Measurements from ENCODE around the gene KCTD16. TPM values are rescaled to one million over a fixed set of nuclear protein-coding genes. Genes with fewer than 3 reads are reported as not detected.

The KCTD16 gene
- total and polyA plus RNA-seq, 10 donors, result under 0.01 to 0.24 (median 0.17) TPM

GRCh38 chr5:144275329-144275728 lies 104.7 kb downstream of the KCTD16 start:
- WGBS, 5 donors, result 65 to 77% (median 74%) methylated on average over 5 of the region's 5 CpGs
- no peaks in the 10 kb centered on the region for H3K36me3 ChIP-seq
- H3K4me3 ChIP-seq, result no peak overlapping the region
- TF ChIP-seq POLR2A (IDR thresholded peaks at IDR 0.05) (no peak), CTCF (IDR thresholded peaks at IDR 0.05 in 8 of 11, conservative IDR thresholded peaks at IDR 0.05 in 3 of 11) (no peak), POLR2AphosphoS5 (IDR thresholded peaks at IDR 0.05) (no peak)
- H3K27ac ChIP-seq, result no peak overlapping the region
- H3K27me3 ChIP-seq (replicated peaks in 1 of 7), result no peaks in the 10 kb centered on the region
- no peak for DNase-seq
- no peaks in the 10 kb centered on the region for H3K4me1 ChIP-seq
- peaks cover 0 to 8% (median 6%) of the 10 kb centered on the region in 8 donors for H3K9me3 ChIP-seq
- intact Hi-C loops (cut with DNase I; ENCODE audit: low total_unique reads), result no loop called here

GRCh38 chr5:144276034-144276822 lies 105.6 kb downstream of the KCTD16 start:
- Histone ChIP-seq H3K4me1 (no peaks in the 10 kb centered on the region), H3K4me3 (no peak overlapping the region), H3K36me3 (no peaks in the 10 kb centered on the region), H3K27ac (no peak overlapping the region), H3K27me3 (replicated peaks in 1 of 7) (no peaks in the 10 kb centered on the region), H3K9me3 (peaks cover 0 to 8% (median 6%) of the 10 kb centered on the region in 8 donors)
- 80 to 94% (median 92%) methylated on average over 5 of the region's 5 CpGs for WGBS, 5 donors
- intact Hi-C loops (cut with DNase I; ENCODE audit: low total_unique reads), result no loop called here
- no peak for DNase-seq
- TF ChIP-seq CTCF (IDR thresholded peaks at IDR 0.05 in 8 of 11, conservative IDR thresholded peaks at IDR 0.05 in 3 of 11) (no peak), POLR2A (IDR thresholded peaks at IDR 0.05) (no peak), POLR2AphosphoS5 (IDR thresholded peaks at IDR 0.05) (no peak)

GRCh38 chr5:144281784-144282183 lies 111.1 kb downstream of the KCTD16 start:
- DNase-seq, result no peak
- 65 to 82% (median 75%) methylated on average over 1 of the region's 1 CpG for WGBS, 5 donors
- Histone ChIP-seq H3K4me1 (no peaks in the 10 kb centered on the region), H3K4me3 (no peak overlapping the region), H3K27me3 (replicated peaks in 1 of 7) (no peaks in the 10 kb centered on the region), H3K27ac (no peak overlapping the region), H3K36me3 (no peaks in the 10 kb centered on the region), H3K9me3 (no peaks in the 10 kb centered on the region)
- intact Hi-C loops (cut with DNase I; ENCODE audit: low total_unique reads), result no loop called here
- TF ChIP-seq POLR2A (IDR thresholded peaks at IDR 0.05) (no peak), POLR2AphosphoS5 (IDR thresholded peaks at IDR 0.05) (no peak), CTCF (IDR thresholded peaks at IDR 0.05 in 8 of 11, conservative IDR thresholded peaks at IDR 0.05 in 3 of 11) (no peak)

- Histone ChIP-seq H3K36me3 (no peaks in the 10 kb centered on the region), H3K4me1 (no peaks in the 10 kb centered on the region), H3K9me3 (no peaks in the 10 kb centered on the region), H3K27me3 (replicated peaks in 1 of 7) (no peaks in the 10 kb centered on the region), H3K27ac (no peak overlapping the region), H3K4me3 (no peak overlapping the region)
- TF ChIP-seq POLR2A (IDR thresholded peaks at IDR 0.05) (no peak), CTCF (IDR thresholded peaks at IDR 0.05 in 8 of 11, conservative IDR thresholded peaks at IDR 0.05 in 3 of 11) (no peak), POLR2AphosphoS5 (IDR thresholded peaks at IDR 0.05) (no peak)
- WGBS, 5 donors, result 86 to 96% (median 91%) methylated on average over 2 of the region's 2 CpGs
- intact Hi-C loops (cut with DNase I; ENCODE audit: low total_unique reads), result no loop called here
- no peak for DNase-seq
Observed at GRCh38 chr5:144284036-144284435, 113.4 kb downstream of the KCTD16 start.
